Hypothalamus (tissue), 51 donors: ENCODE results near the gene LZTR1.

Experiments
- DNase-seq, 51 donors: peaks; one replicate each; lab custom pipeline; 2025; lab: John Stamatoyannopoulos, UW

The LZTR1 gene

GRCh38 chr22:20949698-20950183, 32.4 kb upstream of the LZTR1 start:
- DNase-seq, result no peak

GRCh38 chr22:20951151-20951931, 30.8 kb upstream of the LZTR1 start:
- no peak for DNase-seq

- no peak for DNase-seq
Measured at GRCh38 chr22:20951932-20952380, 30.1 kb upstream of the LZTR1 start.

- DNase-seq, result no peak
Measured at GRCh38 chr22:20952544-20953341, 29.4 kb upstream of the LZTR1 start.

GRCh38 chr22:20953342-20953608, 28.8 kb upstream of the LZTR1 start:
- DNase-seq, result no peak

- DNase-seq, result no peak
Measured at GRCh38 chr22:20953668-20954500, 28.2 kb upstream of the LZTR1 start.

- DNase-seq, result no peak
Measured at GRCh38 chr22:20955548-20955947, 26.5 kb upstream of the LZTR1 start.

- no peak for DNase-seq
Measured at GRCh38 chr22:20956258-20957101, 25.6 kb upstream of the LZTR1 start.

GRCh38 chr22:20957102-20957682, 24.9 kb upstream of the LZTR1 start:
- DNase-seq, result peak in 5 of 51 donors; percentile 3 to 36 (median 26)

GRCh38 chr22:20957683-20958431, 24.2 kb upstream of the LZTR1 start:
- DNase-seq, result peak in 4 of 51 donors; percentile 23 to 43 (median 30)

GRCh38 chr22:20959578-20960461, 22.3 kb upstream of the LZTR1 start:
- DNase-seq, result no peak

GRCh38 chr22:20960609-20961008, 21.5 kb upstream of the LZTR1 start:
- DNase-seq, result no peak

GRCh38 chr22:20962491-20962945, 19.6 kb upstream of the LZTR1 start:
- DNase-seq, result no peak

- no peak for DNase-seq
Measured at GRCh38 chr22:20963201-20964052, 18.7 kb upstream of the LZTR1 start.

- DNase-seq, result no peak
Measured at GRCh38 chr22:20964090-20964798, 17.9 kb upstream of the LZTR1 start.

GRCh38 chr22:20964799-20965103, 17.3 kb upstream of the LZTR1 start:
- DNase-seq, result no peak
